Ovary (tissue), 3 donors: Measurements from ENCODE around the gene MTHFD1L.

Experiments
- CTCF ChIP-seq, 3 donors: fragments of 450-650 bp in 2 of 3; fragments of 200-600 bp in 1 of 3; IDR thresholded peaks; one replicate each; pipeline versions ENCODE4 v1.5.1 to v1.8.0; 2016 to 2022; ENCODE audit warnings: antibody characterized with exemption in 3 of 3, mild to moderate bottlenecking in 1 of 3
- POLR2A ChIP-seq: fragments of 450-650 bp; IDR thresholded peaks from one replicate; pipeline ENCODE4 v1.6.1; 2017; ENCODE audit warnings: antibody characterized with exemption, mild to moderate bottlenecking, moderate library complexity
- donor health status: DM: no; HTN: no; CAD: no.

- TF ChIP-seq CTCF (IDR thresholded peaks at IDR 0.05) (no peak), POLR2A (no peak)
Observed at GRCh38 chr6:151073146-151073545, 207.6 kb downstream of the MTHFD1L start.
